ENCODE results near the gene SHC3.

DNA sequence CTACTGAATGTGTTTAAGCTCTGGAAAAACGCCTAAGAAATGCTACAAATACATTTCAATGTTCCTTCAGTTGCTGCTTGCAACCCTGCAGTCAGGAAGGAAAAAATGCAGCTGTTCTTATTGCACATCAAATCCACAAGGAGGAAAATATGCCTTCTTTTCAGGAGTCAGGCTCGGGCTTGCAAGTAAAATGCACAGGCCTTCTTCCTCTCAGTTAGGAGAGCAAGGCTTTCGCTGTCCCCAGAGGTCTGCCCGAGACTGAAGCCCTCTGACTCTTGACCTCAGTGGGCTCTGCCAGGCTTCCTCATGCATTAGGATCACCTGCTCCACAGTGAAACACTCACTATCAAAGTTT, 899 bp upstream of the SHC3 start:
- TF ChIP-seq, protein P1, sequence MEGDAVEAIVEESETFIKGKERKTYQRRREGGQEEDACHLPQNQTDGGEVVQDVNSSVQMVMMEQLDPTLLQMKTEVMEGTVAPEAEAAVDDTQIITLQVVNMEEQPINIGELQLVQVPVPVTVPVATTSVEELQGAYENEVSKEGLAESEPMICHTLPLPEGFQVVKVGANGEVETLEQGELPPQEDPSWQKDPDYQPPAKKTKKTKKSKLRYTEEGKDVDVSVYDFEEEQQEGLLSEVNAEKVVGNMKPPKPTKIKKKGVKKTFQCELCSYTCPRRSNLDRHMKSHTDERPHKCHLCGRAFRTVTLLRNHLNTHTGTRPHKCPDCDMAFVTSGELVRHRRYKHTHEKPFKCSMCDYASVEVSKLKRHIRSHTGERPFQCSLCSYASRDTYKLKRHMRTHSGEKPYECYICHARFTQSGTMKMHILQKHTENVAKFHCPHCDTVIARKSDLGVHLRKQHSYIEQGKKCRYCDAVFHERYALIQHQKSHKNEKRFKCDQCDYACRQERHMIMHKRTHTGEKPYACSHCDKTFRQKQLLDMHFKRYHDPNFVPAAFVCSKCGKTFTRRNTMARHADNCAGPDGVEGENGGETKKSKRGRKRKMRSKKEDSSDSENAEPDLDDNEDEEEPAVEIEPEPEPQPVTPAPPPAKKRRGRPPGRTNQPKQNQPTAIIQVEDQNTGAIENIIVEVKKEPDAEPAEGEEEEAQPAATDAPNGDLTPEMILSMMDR (IDR thresholded peaks at IDR 0.05; ENCODE audit: poor library complexity, severe bottlenecking): no peak
- TF ChIP-seq EZH2 (IDR thresholded peaks at IDR 0.05; ENCODE audit: borderline replicate concordance, insufficient read depth, low read length, poor library complexity, severe bottlenecking): no peak
- TF ChIP-seq POLR2AphosphoS5 (IDR thresholded peaks at IDR 0.05): no peak
- TF ChIP-seq RAD21 (conservative IDR thresholded peaks at IDR 0.05): no peak
- TF ChIP-seq TAF1 (IDR thresholded peaks at IDR 0.05; ENCODE audit: low read depth): no peak
- TF ChIP-seq, protein P2, sequence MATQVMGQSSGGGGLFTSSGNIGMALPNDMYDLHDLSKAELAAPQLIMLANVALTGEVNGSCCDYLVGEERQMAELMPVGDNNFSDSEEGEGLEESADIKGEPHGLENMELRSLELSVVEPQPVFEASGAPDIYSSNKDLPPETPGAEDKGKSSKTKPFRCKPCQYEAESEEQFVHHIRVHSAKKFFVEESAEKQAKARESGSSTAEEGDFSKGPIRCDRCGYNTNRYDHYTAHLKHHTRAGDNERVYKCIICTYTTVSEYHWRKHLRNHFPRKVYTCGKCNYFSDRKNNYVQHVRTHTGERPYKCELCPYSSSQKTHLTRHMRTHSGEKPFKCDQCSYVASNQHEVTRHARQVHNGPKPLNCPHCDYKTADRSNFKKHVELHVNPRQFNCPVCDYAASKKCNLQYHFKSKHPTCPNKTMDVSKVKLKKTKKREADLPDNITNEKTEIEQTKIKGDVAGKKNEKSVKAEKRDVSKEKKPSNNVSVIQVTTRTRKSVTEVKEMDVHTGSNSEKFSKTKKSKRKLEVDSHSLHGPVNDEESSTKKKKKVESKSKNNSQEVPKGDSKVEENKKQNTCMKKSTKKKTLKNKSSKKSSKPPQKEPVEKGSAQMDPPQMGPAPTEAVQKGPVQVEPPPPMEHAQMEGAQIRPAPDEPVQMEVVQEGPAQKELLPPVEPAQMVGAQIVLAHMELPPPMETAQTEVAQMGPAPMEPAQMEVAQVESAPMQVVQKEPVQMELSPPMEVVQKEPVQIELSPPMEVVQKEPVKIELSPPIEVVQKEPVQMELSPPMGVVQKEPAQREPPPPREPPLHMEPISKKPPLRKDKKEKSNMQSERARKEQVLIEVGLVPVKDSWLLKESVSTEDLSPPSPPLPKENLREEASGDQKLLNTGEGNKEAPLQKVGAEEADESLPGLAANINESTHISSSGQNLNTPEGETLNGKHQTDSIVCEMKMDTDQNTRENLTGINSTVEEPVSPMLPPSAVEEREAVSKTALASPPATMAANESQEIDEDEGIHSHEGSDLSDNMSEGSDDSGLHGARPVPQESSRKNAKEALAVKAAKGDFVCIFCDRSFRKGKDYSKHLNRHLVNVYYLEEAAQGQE (IDR thresholded peaks at IDR 0.05; ENCODE audit: borderline replicate concordance): no peak
- no peak for TF ChIP-seq EP300 (conservative IDR thresholded peaks at IDR 0.05; ENCODE audit: poor library complexity, severe bottlenecking)
- no peak for TF ChIP-seq MXI1 (conservative IDR thresholded peaks at IDR 0.05; ENCODE audit: poor library complexity, severe bottlenecking)

All from neural cell (in vitro differentiated cells).